ENCODE data around the gene NAPA. TPM values are rescaled to one million over a fixed set of nuclear protein-coding genes. Genes with fewer than 3 reads are reported as not detected.

The NAPA gene
- total RNA-seq, 6 donors from 2014 or later, result 107 to 183 (median 152) TPM

DNA sequence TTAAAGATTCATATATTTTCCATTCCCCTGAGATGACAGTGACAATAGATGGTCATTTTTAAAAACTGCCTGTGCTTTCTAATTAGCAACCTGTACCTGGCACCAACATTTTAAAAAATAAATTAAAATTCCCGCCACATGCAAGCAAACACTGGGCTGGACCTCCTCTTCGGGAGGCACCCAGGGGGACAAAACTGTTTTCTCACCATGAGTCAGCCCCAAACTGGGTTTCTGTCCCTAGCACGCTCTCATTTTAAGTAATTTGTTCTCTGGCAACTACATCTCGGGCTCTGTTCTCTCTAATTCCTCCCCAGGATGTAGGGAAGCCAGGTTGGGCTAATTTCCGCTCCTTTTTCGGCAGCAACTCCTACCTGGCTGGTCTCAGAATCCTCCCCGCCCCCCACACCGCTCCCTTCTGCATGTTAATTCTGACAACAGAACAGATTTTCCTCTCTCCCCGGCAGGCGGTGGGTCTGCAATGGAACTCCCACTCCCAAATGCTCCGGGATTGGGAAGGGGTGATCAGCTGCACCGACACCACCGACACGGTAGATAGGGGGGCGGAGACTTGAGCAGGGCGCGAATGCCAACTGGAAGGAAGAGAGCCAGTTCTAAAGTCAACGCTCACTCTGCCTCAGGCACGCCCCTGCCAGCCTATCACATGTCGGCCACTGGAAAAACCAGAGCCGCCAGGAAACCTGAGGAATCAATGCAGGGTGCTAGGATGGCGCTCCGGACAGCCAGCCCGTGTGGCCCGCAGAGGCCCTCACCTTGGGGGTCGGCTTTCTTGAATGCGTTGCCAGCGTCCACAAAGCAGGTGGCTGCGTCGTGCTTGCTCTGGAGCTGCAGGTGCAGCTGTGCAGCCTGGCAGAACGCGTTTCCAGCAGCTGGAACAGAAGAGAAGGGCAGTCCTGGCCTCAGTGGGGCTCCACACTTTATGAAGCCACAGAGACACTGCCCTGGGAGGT is 14.7 kb downstream of the NAPA start:
- WGBS, 2 donors, result 91 to 94% methylated on average over 19 to 30 of the region's 32 CpGs
- ATAC-seq (ENCODE audit: low FRiP score in 2 of 2) (no peak), DNase-seq (no peak)
- Histone ChIP-seq H3K4me3 (no peak overlapping the region), H3K36me3 (peaks cover 5 to 90% (median 73%) of the 10 kb centered on the region in 4 donors), H3K9me3 (no peaks in the 10 kb centered on the region), H3K27me3 (no peaks in the 10 kb centered on the region), H3K27ac (no peak overlapping the region), H3K4me1 (no peaks in the 10 kb centered on the region)
- TF ChIP-seq EP300 (IDR thresholded peaks at IDR 0.05) (no peak), POLR2AphosphoS5 (IDR thresholded peaks at IDR 0.05) (no peak), POLR2A (IDR thresholded peaks at IDR 0.05) (no peak)
- TF ChIP-seq, protein P1, sequence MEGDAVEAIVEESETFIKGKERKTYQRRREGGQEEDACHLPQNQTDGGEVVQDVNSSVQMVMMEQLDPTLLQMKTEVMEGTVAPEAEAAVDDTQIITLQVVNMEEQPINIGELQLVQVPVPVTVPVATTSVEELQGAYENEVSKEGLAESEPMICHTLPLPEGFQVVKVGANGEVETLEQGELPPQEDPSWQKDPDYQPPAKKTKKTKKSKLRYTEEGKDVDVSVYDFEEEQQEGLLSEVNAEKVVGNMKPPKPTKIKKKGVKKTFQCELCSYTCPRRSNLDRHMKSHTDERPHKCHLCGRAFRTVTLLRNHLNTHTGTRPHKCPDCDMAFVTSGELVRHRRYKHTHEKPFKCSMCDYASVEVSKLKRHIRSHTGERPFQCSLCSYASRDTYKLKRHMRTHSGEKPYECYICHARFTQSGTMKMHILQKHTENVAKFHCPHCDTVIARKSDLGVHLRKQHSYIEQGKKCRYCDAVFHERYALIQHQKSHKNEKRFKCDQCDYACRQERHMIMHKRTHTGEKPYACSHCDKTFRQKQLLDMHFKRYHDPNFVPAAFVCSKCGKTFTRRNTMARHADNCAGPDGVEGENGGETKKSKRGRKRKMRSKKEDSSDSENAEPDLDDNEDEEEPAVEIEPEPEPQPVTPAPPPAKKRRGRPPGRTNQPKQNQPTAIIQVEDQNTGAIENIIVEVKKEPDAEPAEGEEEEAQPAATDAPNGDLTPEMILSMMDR (IDR thresholded peaks at IDR 0.05), result no peak

DNA sequence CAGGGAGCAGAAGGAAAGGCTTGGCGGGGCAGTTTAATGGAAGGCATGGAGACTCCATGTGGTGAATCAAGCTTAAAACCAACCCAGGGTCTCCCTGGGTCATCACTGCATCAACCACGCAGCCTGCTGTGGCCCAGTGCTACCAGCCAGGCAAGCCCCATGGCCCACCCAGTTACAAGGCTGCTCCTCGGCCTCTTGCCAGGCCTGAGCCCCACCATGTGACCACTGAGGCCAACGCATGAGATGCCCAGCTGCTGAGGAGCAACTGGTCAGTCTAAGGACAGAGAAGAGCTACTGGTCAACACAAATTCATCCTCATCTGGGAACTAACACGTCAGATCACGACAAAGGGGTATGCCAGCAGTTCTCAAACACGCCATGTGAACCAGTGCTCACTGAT is 15.5 kb downstream of the NAPA start:
- Histone ChIP-seq H3K4me3 (no peak overlapping the region), H3K4me1 (no peaks in the 10 kb centered on the region), H3K27ac (no peak overlapping the region), H3K36me3 (peaks cover 5 to 89% (median 76%) of the 10 kb centered on the region in 4 donors), H3K27me3 (no peaks in the 10 kb centered on the region), H3K9me3 (no peaks in the 10 kb centered on the region)
- whole genome bisulfite sequencing, 2 donors, result 92% methylated on average over 5 to 7 of the region's 7 CpGs
- no peak for TF ChIP-seq POLR2A (IDR thresholded peaks at IDR 0.05)
- TF ChIP-seq POLR2AphosphoS5 (IDR thresholded peaks at IDR 0.05), result no peak
- TF ChIP-seq, protein P1 (IDR thresholded peaks at IDR 0.05), result no peak
- TF ChIP-seq EP300 (IDR thresholded peaks at IDR 0.05), result no peak
- ATAC-seq (ENCODE audit: low FRiP score in 2 of 2) (no peak), DNase-seq (no peak)

DNA sequence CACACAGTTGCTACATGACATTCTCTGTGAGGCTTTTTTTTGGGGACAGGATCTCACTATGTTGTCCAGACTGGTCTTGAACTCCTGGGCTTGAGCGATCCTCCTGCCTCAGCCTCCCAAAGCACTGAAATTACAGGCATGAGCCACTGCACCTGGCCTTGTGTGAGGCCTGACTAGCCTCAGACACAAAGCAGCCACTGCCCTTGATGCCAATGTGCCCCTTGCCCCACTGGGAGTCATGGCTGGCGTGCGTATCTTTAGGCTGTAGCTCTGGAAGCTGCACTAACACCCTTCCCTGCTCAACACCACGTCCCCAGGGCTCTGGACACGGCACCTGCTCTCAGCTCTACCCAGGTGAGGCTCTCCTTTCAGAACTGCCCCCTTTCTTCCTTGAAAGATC is 16.3 kb downstream of the NAPA start:
- peaks cover 5 to 91% (median 78%) of the 10 kb centered on the region in 4 donors for H3K36me3 ChIP-seq
- H3K4me1 ChIP-seq, result no peaks in the 10 kb centered on the region

DNA sequence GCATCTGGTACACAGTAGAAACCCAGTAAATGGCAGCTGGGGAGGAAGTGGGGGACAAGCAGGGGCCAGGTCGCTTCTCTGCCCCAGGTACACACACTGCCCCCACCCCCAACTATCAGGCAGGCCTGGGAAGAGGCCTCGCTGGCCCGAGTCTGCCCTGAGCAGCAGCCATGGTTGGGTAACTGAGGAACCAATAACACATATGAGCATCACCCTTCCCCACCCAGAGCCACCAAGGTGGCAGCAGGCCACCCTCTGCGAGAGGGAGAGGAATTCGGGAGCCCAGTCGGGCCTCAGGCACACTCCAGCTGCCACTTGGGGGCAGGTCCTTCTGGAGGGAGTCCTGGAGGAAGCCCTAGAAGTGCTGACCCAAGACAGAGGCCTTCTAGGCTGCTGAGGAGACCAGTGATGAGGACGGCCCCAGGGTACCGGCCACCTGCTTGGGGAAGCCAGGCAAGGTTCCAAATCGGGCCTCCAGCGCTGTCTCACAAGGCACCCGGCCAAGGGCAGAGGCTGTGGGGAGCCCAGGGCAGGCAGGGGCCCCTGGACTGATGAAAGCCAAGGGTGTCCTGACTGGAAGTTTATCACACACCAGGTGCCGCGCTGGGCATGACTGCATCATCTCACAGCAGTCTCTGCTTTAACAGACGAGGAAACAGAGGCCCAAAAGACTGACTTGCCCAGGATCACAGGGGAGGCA is 16.9 kb downstream of the NAPA start:
- no peak for ATAC-seq (ENCODE audit: low FRiP score in 2 of 2)
- H3K4me3 ChIP-seq, result no peak overlapping the region
- no peaks in the 10 kb centered on the region for H3K9me3 ChIP-seq
- WGBS, 2 donors, result 92 to 95% methylated on average over 6 to 14 of the region's 14 CpGs
- H3K27ac ChIP-seq, result no peak overlapping the region
- H3K4me1 ChIP-seq, result no peaks in the 10 kb centered on the region
- no peak for TF ChIP-seq EP300 (IDR thresholded peaks at IDR 0.05)
- TF ChIP-seq, protein P1 (IDR thresholded peaks at IDR 0.05), result no peak
- no peak for TF ChIP-seq POLR2A (IDR thresholded peaks at IDR 0.05)
- no peak for TF ChIP-seq POLR2AphosphoS5 (IDR thresholded peaks at IDR 0.05)
- peaks cover 5 to 91% (median 78%) of the 10 kb centered on the region in 4 donors for H3K36me3 ChIP-seq
- DNase-seq, result no peak
- H3K27me3 ChIP-seq, result no peaks in the 10 kb centered on the region

More for the DNA sequence above, 16.3 kb downstream of the NAPA start:
- no peaks in the 10 kb centered on the region for H3K27me3 ChIP-seq
- H3K4me3 ChIP-seq, result no peak overlapping the region
- ATAC-seq (ENCODE audit: low FRiP score in 2 of 2) (no peak), DNase-seq (no peak)
- no peak overlapping the region for H3K27ac ChIP-seq
- TF ChIP-seq, protein P1 (IDR thresholded peaks at IDR 0.05), result no peak
- TF ChIP-seq EP300 (IDR thresholded peaks at IDR 0.05) (no peak), POLR2A (IDR thresholded peaks at IDR 0.05) (no peak), POLR2AphosphoS5 (IDR thresholded peaks at IDR 0.05) (no peak)
- H3K9me3 ChIP-seq, result no peaks in the 10 kb centered on the region
- 96 to 97% methylated on average over 4 to 5 of the region's 5 CpGs for WGBS, 2 donors
